ENCODE measurements around the gene KCTD15. TPM values are rescaled to one million over a fixed set of nuclear protein-coding genes. Genes with fewer than 3 reads are reported as not detected.

The KCTD15 gene
- total RNA-seq, 3 donors from 2014 or later (not counting 1 experiment from before 2014, with no cell fraction given) = 0.59 to 4.7 (median 1.4) TPM

DNA sequence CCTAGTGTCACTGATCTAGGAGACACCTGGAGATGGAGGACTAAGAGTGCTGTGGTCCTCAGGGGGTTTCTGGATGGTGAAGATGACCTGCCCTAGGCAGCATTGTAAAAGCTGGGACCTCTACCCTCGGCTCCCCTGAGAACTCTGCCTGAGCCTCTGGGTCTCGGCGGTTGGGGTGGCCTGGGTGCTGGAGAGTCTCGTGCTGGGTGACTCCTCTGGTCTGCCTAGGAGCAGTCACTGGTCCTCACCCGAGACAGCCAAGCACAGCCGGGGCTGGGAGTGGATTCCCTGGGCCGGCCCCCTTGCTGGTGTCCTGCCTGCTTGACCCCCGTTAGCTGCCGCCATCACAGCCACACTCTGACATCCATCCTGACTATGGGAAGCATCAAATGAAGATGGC, 6.7 kb downstream of the KCTD15 start:
- Mint-ChIP-seq H3K4me3 (no peak overlapping the region), H3K4me1 (peaks cover 0 to 7% of the 10 kb centered on the region in 2 donors), H3K27ac (no peak overlapping the region), H3K36me3 (no peaks in the 10 kb centered on the region), H3K27me3 (ENCODE audit: low read depth in 2 of 2) (peaks cover 4 to 19% of the 10 kb centered on the region in 2 donors), H3K9me3 (no peaks in the 10 kb centered on the region)
- TF ChIP-seq, protein P1, sequence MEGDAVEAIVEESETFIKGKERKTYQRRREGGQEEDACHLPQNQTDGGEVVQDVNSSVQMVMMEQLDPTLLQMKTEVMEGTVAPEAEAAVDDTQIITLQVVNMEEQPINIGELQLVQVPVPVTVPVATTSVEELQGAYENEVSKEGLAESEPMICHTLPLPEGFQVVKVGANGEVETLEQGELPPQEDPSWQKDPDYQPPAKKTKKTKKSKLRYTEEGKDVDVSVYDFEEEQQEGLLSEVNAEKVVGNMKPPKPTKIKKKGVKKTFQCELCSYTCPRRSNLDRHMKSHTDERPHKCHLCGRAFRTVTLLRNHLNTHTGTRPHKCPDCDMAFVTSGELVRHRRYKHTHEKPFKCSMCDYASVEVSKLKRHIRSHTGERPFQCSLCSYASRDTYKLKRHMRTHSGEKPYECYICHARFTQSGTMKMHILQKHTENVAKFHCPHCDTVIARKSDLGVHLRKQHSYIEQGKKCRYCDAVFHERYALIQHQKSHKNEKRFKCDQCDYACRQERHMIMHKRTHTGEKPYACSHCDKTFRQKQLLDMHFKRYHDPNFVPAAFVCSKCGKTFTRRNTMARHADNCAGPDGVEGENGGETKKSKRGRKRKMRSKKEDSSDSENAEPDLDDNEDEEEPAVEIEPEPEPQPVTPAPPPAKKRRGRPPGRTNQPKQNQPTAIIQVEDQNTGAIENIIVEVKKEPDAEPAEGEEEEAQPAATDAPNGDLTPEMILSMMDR (IDR thresholded peaks at IDR 0.05) = no peak
- ATAC-seq (no peak), DNase-seq (no peak)
- Histone ChIP-seq H3K4me1 (ENCODE audit: control insufficient read depth, insufficient read depth, low read length) (peaks cover 5% of the 10 kb centered on the region), H3K9me3 (ENCODE audit: control insufficient read depth, insufficient read depth, low read length) (no peaks in the 10 kb centered on the region), H3K4me3 (ENCODE audit: low read length) (no peak overlapping the region), H3K27ac (ENCODE audit: low read length) (no peak overlapping the region), H3K36me3 (ENCODE audit: control insufficient read depth, insufficient read depth, low read length) (no peaks in the 10 kb centered on the region), H3K27me3 (ENCODE audit: control insufficient read depth, insufficient read depth, low read length) (no peaks in the 10 kb centered on the region)
- intact Hi-C loops (cut with micrococcal nuclease) = no loop called here
- 91% methylated on average over 9 of the region's 9 CpGs for WGBS (ENCODE audit: insufficient coverage)

DNA sequence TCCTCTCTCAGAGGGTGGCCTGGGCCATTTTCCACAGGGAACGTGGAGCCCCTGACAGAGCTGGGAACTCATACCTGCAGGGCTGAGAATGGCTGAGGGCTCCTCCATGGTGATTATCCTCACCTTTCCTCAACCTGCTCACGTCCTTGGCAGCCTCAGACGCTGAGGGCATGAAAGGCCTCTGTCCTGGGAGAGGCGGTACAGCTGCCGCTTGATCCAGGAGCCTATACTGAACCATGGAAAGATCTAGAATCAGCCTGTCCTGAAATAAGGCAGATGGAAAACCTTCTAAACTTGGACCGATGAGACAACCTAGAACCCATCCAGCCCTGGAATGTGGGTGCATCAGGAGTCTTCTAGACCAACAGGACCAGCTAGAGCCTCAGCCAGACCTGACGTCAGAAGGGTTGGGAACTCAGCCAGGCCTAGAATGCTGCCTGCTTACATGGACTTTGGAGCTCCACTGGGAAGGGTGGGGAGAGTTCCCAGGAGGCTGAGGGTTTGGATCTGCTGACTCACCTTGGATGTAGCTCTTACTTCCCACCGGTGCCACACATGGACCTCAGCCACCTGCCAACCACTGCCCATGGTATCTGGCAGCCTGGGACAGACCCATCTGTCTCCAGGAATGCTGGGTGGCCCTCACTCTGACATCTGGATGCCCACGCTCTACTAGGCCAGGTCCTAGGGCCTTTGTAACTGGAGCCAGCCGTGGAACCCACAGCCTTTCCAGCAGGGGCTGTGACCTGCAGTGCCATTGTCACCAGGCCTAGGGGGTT, 7.5 kb downstream of the KCTD15 start:
- no peak overlapping the region for H3K4me3 Mint-ChIP-seq
- Histone ChIP-seq H3K4me1 (ENCODE audit: control insufficient read depth, insufficient read depth, low read length) (peaks cover 5% of the 10 kb centered on the region), H3K27me3 (ENCODE audit: control insufficient read depth, insufficient read depth, low read length) (no peaks in the 10 kb centered on the region), H3K9me3 (ENCODE audit: control insufficient read depth, insufficient read depth, low read length) (no peaks in the 10 kb centered on the region), H3K4me3 (ENCODE audit: low read length) (no peak overlapping the region), H3K36me3 (ENCODE audit: control insufficient read depth, insufficient read depth, low read length) (no peaks in the 10 kb centered on the region), H3K27ac (ENCODE audit: low read length) (no peak overlapping the region)
- no peaks in the 10 kb centered on the region for H3K36me3 Mint-ChIP-seq
- H3K27ac Mint-ChIP-seq = no peak overlapping the region
- peaks cover 4 to 10% of the 10 kb centered on the region in 2 donors for H3K27me3 Mint-ChIP-seq (ENCODE audit: low read depth in 2 of 2)
- TF ChIP-seq, protein P1 (IDR thresholded peaks at IDR 0.05) = no peak
- intact Hi-C loops (cut with micrococcal nuclease) = no loop called here
- 85% methylated on average over 10 of the region's 10 CpGs for WGBS (ENCODE audit: insufficient coverage)
- no peak for ATAC-seq
- no peak for DNase-seq
- H3K4me1 Mint-ChIP-seq = peaks cover 0 to 7% of the 10 kb centered on the region in 2 donors
- no peaks in the 10 kb centered on the region for H3K9me3 Mint-ChIP-seq

DNA sequence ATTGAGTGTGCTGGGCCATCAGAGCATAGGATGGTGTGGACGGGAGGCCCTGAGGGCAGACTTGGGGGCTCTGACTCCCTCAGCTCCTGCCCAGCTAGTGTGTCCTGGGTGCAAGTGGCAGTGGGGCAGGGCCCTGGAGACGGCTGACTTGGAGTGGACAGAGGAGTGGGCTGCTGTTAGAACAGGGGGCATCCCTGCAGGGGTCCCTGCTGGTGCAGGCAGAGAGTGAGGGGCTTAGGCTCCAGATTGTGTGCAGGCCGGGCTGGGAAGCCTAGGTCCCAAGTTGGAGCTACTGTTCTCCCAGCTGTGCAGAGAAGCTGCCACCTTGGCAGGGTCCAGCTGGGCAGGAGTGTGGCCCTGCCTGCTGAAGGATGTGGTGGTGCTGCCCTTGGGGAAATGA, 8.6 kb downstream of the KCTD15 start:
- no peaks in the 10 kb centered on the region for H3K9me3 Mint-ChIP-seq
- WGBS (ENCODE audit: insufficient coverage) = 91% methylated on average over 3 of the region's 3 CpGs
- no peaks in the 10 kb centered on the region for H3K36me3 Mint-ChIP-seq
- H3K27me3 Mint-ChIP-seq (ENCODE audit: low read depth in 2 of 2) = no peaks in the 10 kb centered on the region
- H3K4me3 ChIP-seq (ENCODE audit: low read length) = no peak overlapping the region
- intact Hi-C loops (cut with micrococcal nuclease) = no loop called here
- no peak overlapping the region for H3K4me3 Mint-ChIP-seq
- H3K27ac ChIP-seq (ENCODE audit: low read length) = no peak overlapping the region
- no peak for DNase-seq
- no peaks in the 10 kb centered on the region for H3K27me3 ChIP-seq (ENCODE audit: control insufficient read depth, insufficient read depth, low read length)
- H3K4me1 Mint-ChIP-seq = peaks cover 0 to 7% of the 10 kb centered on the region in 2 donors
- TF ChIP-seq, protein P1 (IDR thresholded peaks at IDR 0.05) = no peak
- H3K4me1 ChIP-seq (ENCODE audit: control insufficient read depth, insufficient read depth, low read length) = peaks cover 5% of the 10 kb centered on the region
- ATAC-seq = no peak
- no peaks in the 10 kb centered on the region for H3K36me3 ChIP-seq (ENCODE audit: control insufficient read depth, insufficient read depth, low read length)
- no peaks in the 10 kb centered on the region for H3K9me3 ChIP-seq (ENCODE audit: control insufficient read depth, insufficient read depth, low read length)
- no peak overlapping the region for H3K27ac Mint-ChIP-seq
